Endothelial cell (in vitro differentiated cells): ENCODE measurements around the gene OR11A1. TPM values are rescaled to one million over a fixed set of nuclear protein-coding genes. Genes with fewer than 3 reads are reported as not detected.
"Not testable (repeated sequence)": the region's sequence is repeated elsewhere in the genome, so short reads cannot be mapped to it uniquely, and the experiment has no call there.

Experiments
- DNase-seq: peaks from one replicate; pipeline ENCODE4 v3.0.0; 2021; ENCODE audit warnings: low spot score
- H3K27ac Mint-ChIP-seq: one replicate; pipeline ENCODE4 v1.8.0; 2021; ENCODE audit warnings: mixed read lengths, inconsistent platforms; ENCODE audit not compliant: unreplicated experiment
- H3K27me3 Mint-ChIP-seq: one replicate; pipeline ENCODE4 v1.8.0; 2021; ENCODE audit warnings: mild to moderate bottlenecking, moderate library complexity, mixed read lengths, inconsistent platforms; ENCODE audit not compliant: unreplicated experiment
- H3K36me3 Mint-ChIP-seq: one replicate; pipeline ENCODE4 v1.8.0; 2021; ENCODE audit warnings: mild to moderate bottlenecking, low read depth, mixed read lengths, inconsistent platforms; ENCODE audit not compliant: unreplicated experiment
- H3K4me1 Mint-ChIP-seq: one replicate; pipeline ENCODE4 v1.8.0; 2021; ENCODE audit warnings: mild to moderate bottlenecking, mixed read lengths, inconsistent platforms; ENCODE audit not compliant: unreplicated experiment
- H3K4me3 Mint-ChIP-seq: one replicate; pipeline ENCODE4 v1.8.0; 2021; ENCODE audit warnings: mild to moderate bottlenecking, mixed read lengths, inconsistent platforms; ENCODE audit not compliant: unreplicated experiment
- H3K9me3 Mint-ChIP-seq: one replicate; pipeline ENCODE4 v1.8.0; 2021; ENCODE audit warnings: mixed read lengths, inconsistent platforms; ENCODE audit not compliant: unreplicated experiment
- CTCF ChIP-seq: fragments of 200-600 bp; sonication (generic); IDR thresholded peaks from one replicate; pipeline ENCODE4 v1.5.0; 2021; ENCODE audit warnings: antibody characterized with exemption; ENCODE audit not compliant: unreplicated experiment
- total RNA-seq: library from RNA; stranded (reverse); fragmentation: NEBNext Ultra II Directional; extraction: Animal tissue kit (Norgen Biotek cat#: 25700); gene quantifications from one replicate; pipeline ENCODE4 v1.2.1, GENCODE V29; 2021; ENCODE audit not compliant: unreplicated experiment

Gene OR11A1
- total RNA-seq, 1 donor from 2014 or later: not detected

GRCh38 chr6:29462022-29462421 lies 5.2 kb upstream of the OR11A1 start:
- no peak for TF ChIP-seq CTCF
- Mint-ChIP-seq H3K36me3 (no peaks in the 10 kb centered on the region), H3K4me3 (no peak overlapping the region)

GRCh38 chr6:29461021-29461814 lies 4.3 kb upstream of the OR11A1 start:
- TF ChIP-seq CTCF: no peak
- no peaks in the 10 kb centered on the region for H3K9me3 Mint-ChIP-seq
- no peak overlapping the region for H3K4me3 Mint-ChIP-seq
- H3K27me3 Mint-ChIP-seq: peaks cover 5% of the 10 kb centered on the region
- no peaks in the 10 kb centered on the region for H3K36me3 Mint-ChIP-seq
- H3K27ac Mint-ChIP-seq: no peak overlapping the region
- H3K4me1 Mint-ChIP-seq: peaks cover 8% of the 10 kb centered on the region
- no peak for DNase-seq

More at GRCh38 chr6:29462022-29462421, 5.2 kb upstream of the OR11A1 start:
- peaks cover 5% of the 10 kb centered on the region for H3K27me3 Mint-ChIP-seq
- peaks cover 16% of the 10 kb centered on the region for H3K4me1 Mint-ChIP-seq
- no peak overlapping the region for H3K27ac Mint-ChIP-seq
- DNase-seq: no peak
- H3K9me3 Mint-ChIP-seq: no peaks in the 10 kb centered on the region

GRCh38 chr6:29451471-29452193 lies 5.2 kb downstream of the OR11A1 start:
- Mint-ChIP-seq H3K36me3 (no peaks in the 10 kb centered on the region), H3K4me3 (no peak overlapping the region), H3K27me3 (no peaks in the 10 kb centered on the region), H3K4me1 (no peaks in the 10 kb centered on the region), H3K27ac (no peak overlapping the region), H3K9me3 (no peaks in the 10 kb centered on the region)
- no peak for DNase-seq
- no peak for TF ChIP-seq CTCF

- Mint-ChIP-seq H3K4me1 (peaks cover 12% of the 10 kb centered on the region), H3K4me3 (no peak overlapping the region), H3K36me3 (no peaks in the 10 kb centered on the region), H3K9me3 (no peaks in the 10 kb centered on the region), H3K27me3 (peaks cover 4% of the 10 kb centered on the region), H3K27ac (no peak overlapping the region)
- TF ChIP-seq CTCF: no peak
- no peak for DNase-seq
These were observed 9.2 kb downstream of the OR11A1 start for GRCh38 chr6:29447670-29448069.

GRCh38 chr6:29444031-29444430 lies 12.8 kb downstream of the OR11A1 start:
- H3K4me1 Mint-ChIP-seq: peaks cover 12% of the 10 kb centered on the region
- H3K36me3 Mint-ChIP-seq, H3K27ac Mint-ChIP-seq, H3K27me3 Mint-ChIP-seq, H3K4me3 Mint-ChIP-seq, H3K9me3 Mint-ChIP-seq, DNase-seq: not testable (repeated sequence)
